Keratinocyte (primary cell): ENCODE data around the gene HES7. TPM values are rescaled to one million over a fixed set of nuclear protein-coding genes. Genes with fewer than 3 reads are reported as not detected.

Experiments
- DNase-seq: peaks from one replicate; pipeline ENCODE4 v3.0.0-alpha.2; 2011; ENCODE audit warnings: low read depth, missing footprints, low spot score
- FAIRE-seq: peaks from 2 replicates; lab custom pipeline; 2011; peaks lifted over from hg19 to GRCh38; lab: Jason Lieb, UNC
- H2AFZ ChIP-seq: 2 replicates; pipeline ENCODE4 v1.6.0; 2012; ENCODE audit warnings: low read length, control low read depth, inconsistent platforms; ENCODE audit not compliant: control insufficient read depth
- H3K27ac ChIP-seq: 2 replicates; pipeline ENCODE4 v1.5.1; 2011; ENCODE audit warnings: low read length; ENCODE audit not compliant: control insufficient read depth, insufficient read depth
- H3K27me3 ChIP-seq: 3 replicates; pipeline ENCODE4 v1.6.0; 2011; ENCODE audit warnings: low read length; ENCODE audit not compliant: control insufficient read depth, insufficient read depth; ENCODE audit errors: extremely low read depth
- H3K36me3 ChIP-seq, 2 experiments: 2 replicates in 1 of 2; 3 replicates in 1 of 2; pipeline ENCODE4 v1.5.1; 2011; ENCODE audit warnings: low read length in 2 of 2, mild to moderate bottlenecking in 1 of 2; ENCODE audit not compliant: control insufficient read depth in 2 of 2, insufficient read depth in 2 of 2; ENCODE audit errors: extremely low read depth in 1 of 2
- H3K4me1 ChIP-seq: 3 replicates; pipeline ENCODE4 v1.5.1; 2011; ENCODE audit warnings: low read length; ENCODE audit not compliant: control insufficient read depth, insufficient read depth; ENCODE audit errors: extremely low read depth
- H3K4me2 ChIP-seq: 3 replicates; pipeline ENCODE4 v1.6.0; 2011; ENCODE audit warnings: low read depth, low read length; ENCODE audit not compliant: control insufficient read depth, insufficient read depth; ENCODE audit errors: extremely low read depth
- H3K4me3 ChIP-seq, 3 experiments: fragments of 200-600 bp in 1 of 3; sonication (generic) in 1 of 3; 2 replicates in 2 of 3; 3 replicates in 1 of 3; pipeline ENCODE4 v1.5.1; 2011 to 2016; ENCODE audit warnings: low read length in 3 of 3, mild to moderate bottlenecking in 3 of 3, control low read depth in 2 of 3, inconsistent platforms in 1 of 3, low read depth in 1 of 3, mixed read lengths in 1 of 3, mixed run types in 1 of 3, moderate library complexity in 1 of 3; ENCODE audit not compliant: control insufficient read depth in 2 of 3, insufficient read depth in 2 of 3; ENCODE audit errors: extremely low read depth in 1 of 3
- H3K79me2 ChIP-seq: 2 replicates; pipeline ENCODE4 v1.6.0; 2012; ENCODE audit warnings: low read length; ENCODE audit not compliant: control insufficient read depth, insufficient read depth
- H3K9ac ChIP-seq: 3 replicates; pipeline ENCODE4 v1.6.0; 2011; ENCODE audit warnings: low read length; ENCODE audit not compliant: control insufficient read depth, insufficient read depth; ENCODE audit errors: extremely low read depth
- H3K9me1 ChIP-seq: 3 replicates; pipeline ENCODE4 v1.6.0; 2011; ENCODE audit warnings: low read length; ENCODE audit not compliant: control insufficient read depth, insufficient read depth; ENCODE audit errors: extremely low read depth
- H3K9me3 ChIP-seq: 2 replicates; pipeline ENCODE4 v1.5.1; 2012; ENCODE audit warnings: low read depth, low read length; ENCODE audit not compliant: control insufficient read depth
- H4K20me1 ChIP-seq: 3 replicates; pipeline ENCODE4 v1.6.0; 2011; ENCODE audit warnings: low read length; ENCODE audit not compliant: control insufficient read depth, insufficient read depth; ENCODE audit errors: extremely low read depth
- CTCF ChIP-seq, 3 experiments: IDR thresholded peaks in 1 of 3; conservative IDR thresholded peaks in 1 of 3; optimal IDR thresholded peaks in 1 of 3; 2 replicates in 2 of 3; 3 replicates in 1 of 3; pipeline versions ENCODE3 to v1.5.1; 2011; ENCODE audit warnings: low read length in 3 of 3, mild to moderate bottlenecking in 3 of 3, moderate library complexity in 2 of 3, control low read depth in 1 of 3, inconsistent platforms in 1 of 3; ENCODE audit not compliant: insufficient read depth in 2 of 3; ENCODE audit errors: extremely low read depth in 1 of 3
- EZH2 ChIP-seq: IDR thresholded peaks from one replicate; pipeline ENCODE4 v1.6.1; 2012; ENCODE audit warnings: inconsistent platforms, mild to moderate bottlenecking, low read length, moderate library complexity
- dilution Hi-C: fragments of 300-500 bp; cut with MboI; formaldehyde crosslinking; loops from one replicate; pipeline ENCODE4 v1.7.0; 2020; ENCODE audit warnings: low sequenced_read_pairs; ENCODE audit not compliant: extremely low pct_ligation_motif_present
- polyA plus RNA-seq, 5 experiments: library from polyadenylated mRNA; depleted of rRNA in 3 of 5; stranded (reverse) in 3 of 5; stranded (forward) in 1 of 5; unstranded in 1 of 5; fragments of >200 nt; gene quantifications; 1 replicate in 1 of 5; 2 replicates in 3 of 5; 3 replicates in 1 of 5; pipeline versions ENCODE4 v1.2.1 to v1.2.3, GENCODE V29; 2011 to 2012; ENCODE audit warnings: missing spikeins in 2 of 5, low read depth in 1 of 5, low replicate concordance in 1 of 5

Gene HES7
- polyA plus RNA-seq, 1 donor (not counting 4 experiments of a cell fraction or from before 2014, with no cell fraction given): 0.33 TPM

DNA sequence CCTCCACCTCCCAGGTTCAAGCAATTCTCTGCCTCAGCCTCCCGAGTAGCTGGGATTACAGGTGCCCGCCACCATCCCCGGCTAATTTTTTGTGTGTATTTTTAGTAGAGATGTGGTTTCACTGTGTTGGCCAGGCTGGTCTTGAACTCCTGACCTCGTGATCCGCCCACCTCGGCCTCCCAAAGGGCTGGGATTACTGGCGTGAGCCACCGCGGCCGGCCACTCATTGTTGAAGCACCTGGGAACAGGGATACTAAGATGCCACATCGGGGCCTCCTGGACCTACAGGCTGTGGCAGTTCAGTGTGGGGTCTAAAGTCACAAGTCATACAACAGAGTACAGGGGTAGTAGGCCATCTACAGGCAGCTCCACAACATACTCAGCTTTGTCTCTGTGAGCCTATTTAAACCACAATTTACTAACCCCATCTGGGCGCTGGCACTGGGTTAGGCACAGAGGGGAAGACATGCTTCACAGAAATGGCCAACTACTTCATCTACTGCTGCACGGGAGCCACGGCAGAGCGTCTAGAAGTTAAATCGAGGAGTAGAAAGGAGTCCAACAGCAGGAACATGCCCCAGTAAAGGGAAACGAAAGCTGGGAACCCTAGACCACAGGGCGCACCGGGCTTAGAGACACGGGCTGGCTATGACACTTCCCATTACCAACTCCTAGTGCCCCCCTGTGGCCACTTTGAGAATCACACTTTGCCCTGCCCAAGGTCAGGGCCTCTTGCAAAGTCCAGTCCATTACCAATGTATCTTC is 34.5 kb upstream of the HES7 start:
- peak; percentile 83 to 93 (median 92) for TF ChIP-seq CTCF (optimal IDR thresholded peaks at IDR 0.05 in 1 of 3, IDR thresholded peaks at IDR 0.05 in 1 of 3, conservative IDR thresholded peaks at IDR 0.05 in 1 of 3; ENCODE audit: extremely low read depth in 1 of 3, insufficient read depth in 2 of 3, low read length in 3 of 3)
- no peak for TF ChIP-seq EZH2
- FAIRE-seq (peak; percentile 81), DNase-seq (no peak)
- Histone ChIP-seq H3K9me3 (no peaks in the 10 kb centered on the region), H3K27me3 (no peaks in the 10 kb centered on the region), H3K4me3 (no peak overlapping the region), H3K36me3 (peaks cover 12 to 26% of the 10 kb centered on the region in 2 experiments), H3K4me2 (peak overlapping the region; percentile 62), H4K20me1 (no peaks in the 10 kb centered on the region), H3K9ac (peak overlapping the region; percentile 68), H2AFZ (no peak overlapping the region), H3K4me1 (peaks cover 28% of the 10 kb centered on the region), H3K9me1 (peaks cover under 1% of the 10 kb centered on the region), H3K79me2 (peaks cover 36% of the 10 kb centered on the region), H3K27ac (peak overlapping the region; percentile 69)
- dilution Hi-C loops: no loop called here

- H2AFZ ChIP-seq: no peak overlapping the region
These were observed 32.5 kb upstream of the HES7 start for GRCh38 chr17:8156246-8156992.

More at GRCh38 chr17:8156246-8156992, 32.5 kb upstream of the HES7 start:
- FAIRE-seq (peak; percentile 98), DNase-seq (peak; percentile 100)
- Histone ChIP-seq H3K36me3 (peaks cover 12 to 33% of the 10 kb centered on the region in 2 experiments), H3K4me1 (peaks cover 36% of the 10 kb centered on the region), H3K4me3 (peak overlapping the region; percentile 78 to 100 (median 79)), H3K27me3 (no peaks in the 10 kb centered on the region), H3K9me3 (no peaks in the 10 kb centered on the region), H3K9ac (peak overlapping the region; percentile 100), H3K79me2 (peaks cover 39% of the 10 kb centered on the region), H3K27ac (peak overlapping the region; percentile 100), H4K20me1 (peaks cover 3% of the 10 kb centered on the region), H3K9me1 (peaks cover 7% of the 10 kb centered on the region), H3K4me2 (peak overlapping the region; percentile 96)
- TF ChIP-seq EZH2 (no peak), CTCF (optimal IDR thresholded peaks at IDR 0.05 in 1 of 3, IDR thresholded peaks at IDR 0.05 in 1 of 3, conservative IDR thresholded peaks at IDR 0.05 in 1 of 3; ENCODE audit: extremely low read depth in 1 of 3, insufficient read depth in 2 of 3, low read length in 3 of 3) (no peak)
- dilution Hi-C loops: no loop called here
